GM19468 (cell line): ENCODE data around the gene MVK.

Source experiments
- ATAC-seq: cut with Tn5 transposase; IDR thresholded peaks from one replicate; pipeline ENCODE4 v1.9.1; 2021; ENCODE audit warnings: mild to moderate bottlenecking, moderate library complexity, moderate number of reproducible peaks; ENCODE audit not compliant: unreplicated experiment; ENCODE audit errors: extremely low read depth

MVK gene

GRCh38 chr12:109625749-109626377, 52.3 kb downstream of the MVK start:
- no peak for ATAC-seq

- no peak for ATAC-seq
Observed at GRCh38 chr12:109626378-109627115, 53.0 kb downstream of the MVK start.

GRCh38 chr12:109627633-109628032, 54.0 kb downstream of the MVK start:
- ATAC-seq, result no peak

GRCh38 chr12:109630107-109630506, 56.5 kb downstream of the MVK start:
- no peak for ATAC-seq

- no peak for ATAC-seq
Observed at GRCh38 chr12:109630815-109631214, 57.2 kb downstream of the MVK start.

GRCh38 chr12:109631302-109631701, 57.7 kb downstream of the MVK start:
- ATAC-seq, result no peak

- no peak for ATAC-seq
Observed at GRCh38 chr12:109631751-109632150, 58.2 kb downstream of the MVK start.

GRCh38 chr12:109632342-109632741, 58.7 kb downstream of the MVK start:
- ATAC-seq, result no peak

- no peak for ATAC-seq
Observed at GRCh38 chr12:109635717-109636116, 62.1 kb downstream of the MVK start.

GRCh38 chr12:109637348-109637747, 63.8 kb downstream of the MVK start:
- ATAC-seq, result no peak

GRCh38 chr12:109637996-109638395, 64.4 kb downstream of the MVK start:
- ATAC-seq, result no peak

- ATAC-seq, result no peak
Observed at GRCh38 chr12:109638735-109639134, 65.1 kb downstream of the MVK start.

GRCh38 chr12:109639151-109639872, 65.7 kb downstream of the MVK start:
- no peak for ATAC-seq

- ATAC-seq, result no peak
Observed at GRCh38 chr12:109640961-109641360, 67.4 kb downstream of the MVK start.

GRCh38 chr12:109641422-109641821, 67.8 kb downstream of the MVK start:
- ATAC-seq, result no peak

GRCh38 chr12:109642506-109643132, 69.0 kb downstream of the MVK start:
- ATAC-seq, result no peak

- no peak for ATAC-seq
Observed at GRCh38 chr12:109645194-109645593, 71.6 kb downstream of the MVK start.

- ATAC-seq, result no peak
Observed at GRCh38 chr12:109645708-109646107, 72.1 kb downstream of the MVK start.
